GM18526 (cell line): ENCODE data around the gene C2orf69.

Source experiments
- POLR2A ChIP-seq: IDR thresholded peaks from 3 replicates; pipeline ENCODE4 v1.6.1; 2011; ENCODE audit not compliant: insufficient read length; ENCODE audit errors: extremely low read depth

C2orf69 gene, protein sequence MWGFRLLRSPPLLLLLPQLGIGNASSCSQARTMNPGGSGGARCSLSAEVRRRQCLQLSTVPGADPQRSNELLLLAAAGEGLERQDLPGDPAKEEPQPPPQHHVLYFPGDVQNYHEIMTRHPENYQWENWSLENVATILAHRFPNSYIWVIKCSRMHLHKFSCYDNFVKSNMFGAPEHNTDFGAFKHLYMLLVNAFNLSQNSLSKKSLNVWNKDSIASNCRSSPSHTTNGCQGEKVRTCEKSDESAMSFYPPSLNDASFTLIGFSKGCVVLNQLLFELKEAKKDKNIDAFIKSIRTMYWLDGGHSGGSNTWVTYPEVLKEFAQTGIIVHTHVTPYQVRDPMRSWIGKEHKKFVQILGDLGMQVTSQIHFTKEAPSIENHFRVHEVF

DNA sequence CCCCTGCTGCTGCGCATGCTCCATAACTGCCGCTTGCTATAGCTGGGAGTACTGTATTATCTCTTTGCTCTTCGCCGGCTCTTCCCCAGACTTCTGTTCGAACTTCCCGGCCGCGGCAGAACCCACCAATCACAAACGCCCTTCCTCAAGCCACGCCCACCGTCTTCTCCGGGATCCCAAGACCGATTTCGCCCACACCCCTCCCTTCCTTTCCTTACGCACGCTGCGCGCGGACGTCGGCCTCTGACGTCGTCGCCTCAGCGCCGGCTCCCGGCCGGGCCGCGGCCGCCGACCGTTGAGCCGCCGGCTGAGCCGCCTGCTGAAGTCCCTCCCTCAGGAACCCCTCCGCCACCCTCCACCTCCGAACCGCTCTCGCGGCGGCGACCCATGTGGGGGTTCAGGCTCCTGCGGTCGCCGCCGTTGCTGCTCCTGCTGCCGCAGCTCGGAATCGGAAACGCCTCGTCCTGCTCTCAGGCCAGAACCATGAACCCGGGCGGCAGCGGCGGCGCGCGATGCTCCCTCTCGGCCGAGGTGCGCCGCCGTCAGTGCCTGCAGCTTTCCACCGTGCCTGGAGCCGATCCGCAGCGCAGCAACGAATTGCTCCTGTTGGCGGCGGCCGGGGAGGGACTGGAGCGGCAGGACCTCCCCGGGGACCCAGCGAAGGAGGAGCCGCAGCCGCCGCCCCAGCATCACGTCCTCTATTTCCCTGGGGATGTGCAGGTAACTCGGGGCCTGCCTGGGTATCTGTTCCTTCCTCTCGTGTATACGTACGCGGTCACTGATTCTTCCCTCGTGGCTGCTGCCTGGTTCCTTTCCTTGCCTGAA is at the start of gene C2orf69:
Gene C2orf69, plus strand, starts transcription at position 242 of the 825 bp plus-strand sequence. Its CDS starts 146 bp downstream, at position 388.
- TF ChIP-seq POLR2A: peak; percentile 92

DNA sequence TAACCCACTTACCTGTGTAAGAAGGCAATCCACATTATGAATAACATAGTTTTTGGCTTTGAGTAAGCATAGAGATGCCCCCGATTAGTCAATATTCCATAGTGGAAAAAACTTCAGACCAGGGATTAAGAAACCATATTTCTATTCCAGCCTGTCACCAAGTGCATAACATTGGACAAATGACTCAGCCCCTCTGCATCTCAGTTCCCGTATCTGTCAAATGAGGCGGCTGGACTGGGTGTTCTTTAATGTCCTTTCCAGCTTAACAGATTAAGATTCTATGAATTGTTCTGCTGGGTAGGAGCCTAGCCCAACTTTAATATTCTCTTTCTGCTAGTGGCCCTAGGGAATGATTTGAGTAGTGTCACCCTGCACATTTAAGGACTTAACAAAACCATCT is 48.3 kb upstream of the C2orf69 start:
- TF ChIP-seq POLR2A: no peak

DNA sequence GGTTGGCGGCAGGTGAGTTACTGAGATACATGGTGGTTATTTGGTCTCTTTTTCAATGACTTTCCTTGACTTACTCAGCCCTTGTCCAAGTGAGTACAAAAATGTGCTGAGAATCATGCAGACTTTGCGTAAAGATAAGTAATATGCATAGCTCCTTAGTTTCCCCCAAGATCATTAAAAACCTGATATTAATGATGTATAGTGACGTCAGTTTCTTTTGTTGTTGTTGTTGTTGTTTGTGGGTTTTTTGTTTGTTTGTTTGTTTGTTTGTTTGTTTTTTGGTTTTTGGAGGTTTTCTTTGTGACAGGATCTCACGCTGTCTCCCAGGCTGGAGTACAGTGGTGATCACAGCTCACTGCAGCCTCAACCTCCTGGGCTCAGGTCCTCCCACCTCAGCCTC is 45.2 kb upstream of the C2orf69 start:
- TF ChIP-seq POLR2A: no peak

DNA sequence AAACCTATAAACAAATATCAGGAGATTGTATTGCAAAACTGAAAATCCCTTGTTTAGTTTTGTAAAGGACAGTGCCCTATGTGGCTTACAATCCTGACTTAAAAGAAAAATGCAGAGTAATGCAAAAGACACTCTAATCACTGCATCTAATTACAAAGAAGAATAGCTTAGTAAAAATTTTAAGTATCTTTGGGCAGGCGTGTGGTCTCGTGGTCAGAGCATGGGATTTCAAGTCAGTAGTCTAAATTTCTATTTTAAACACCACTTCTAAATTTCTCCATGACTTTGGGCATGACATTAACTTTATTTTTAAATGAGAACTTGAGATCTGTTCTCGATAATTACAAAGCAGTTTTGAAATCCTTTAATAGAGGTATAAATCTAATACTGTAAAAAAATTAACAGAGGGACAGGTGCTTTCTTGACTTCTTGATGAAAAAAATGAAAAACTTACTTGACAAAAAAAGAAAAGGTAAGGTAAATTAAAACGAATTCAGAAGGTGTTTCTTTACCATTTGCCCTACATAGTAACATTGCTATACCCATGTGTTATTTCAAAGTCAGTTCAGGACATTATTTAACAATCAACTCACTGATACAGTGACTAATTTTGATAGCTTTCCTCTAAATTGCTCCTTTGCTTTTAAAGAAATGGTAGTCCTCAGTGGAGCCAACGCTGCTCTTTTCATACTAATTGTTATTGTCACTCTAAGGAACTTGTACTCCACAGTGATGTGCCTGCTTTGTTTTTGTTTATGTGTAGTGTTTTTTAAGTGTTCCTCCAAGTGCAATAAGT is 42.5 kb upstream of the C2orf69 start:
- TF ChIP-seq POLR2A: no peak

DNA sequence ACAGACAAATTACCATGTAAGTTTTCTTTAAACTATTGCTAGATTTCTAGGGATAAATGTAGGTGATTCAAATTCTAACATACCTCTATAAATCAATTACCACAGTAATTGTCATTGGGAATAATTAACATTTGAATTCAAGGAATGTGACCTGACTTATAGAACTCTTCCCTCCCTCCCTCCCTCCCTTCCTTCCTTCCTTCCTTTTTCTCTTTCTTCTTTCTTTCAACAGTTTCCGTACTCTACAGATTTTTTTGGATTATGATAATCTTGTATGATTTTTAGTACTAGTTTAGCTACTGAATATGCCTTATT is 41.9 kb upstream of the C2orf69 start:
- no peak for TF ChIP-seq POLR2A

DNA sequence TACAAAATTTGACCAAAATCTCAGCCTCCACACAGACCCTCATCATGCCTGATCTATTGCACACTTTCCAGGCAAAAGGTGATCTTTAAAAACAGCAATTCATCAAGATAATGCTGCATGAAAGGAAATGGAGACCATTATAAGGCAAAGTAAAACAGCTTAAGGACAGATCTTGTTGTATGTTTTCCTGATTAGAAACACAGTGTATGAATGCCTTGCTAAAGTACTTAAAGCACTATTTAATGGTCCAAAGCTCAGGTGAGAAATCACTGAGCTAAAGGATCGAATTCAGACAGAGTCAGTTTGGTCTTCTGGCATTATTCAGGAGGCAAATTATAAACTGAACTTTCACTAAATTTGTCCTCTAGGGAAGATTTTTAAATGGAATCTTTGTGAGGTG is 41.4 kb upstream of the C2orf69 start:
- no peak for TF ChIP-seq POLR2A

DNA sequence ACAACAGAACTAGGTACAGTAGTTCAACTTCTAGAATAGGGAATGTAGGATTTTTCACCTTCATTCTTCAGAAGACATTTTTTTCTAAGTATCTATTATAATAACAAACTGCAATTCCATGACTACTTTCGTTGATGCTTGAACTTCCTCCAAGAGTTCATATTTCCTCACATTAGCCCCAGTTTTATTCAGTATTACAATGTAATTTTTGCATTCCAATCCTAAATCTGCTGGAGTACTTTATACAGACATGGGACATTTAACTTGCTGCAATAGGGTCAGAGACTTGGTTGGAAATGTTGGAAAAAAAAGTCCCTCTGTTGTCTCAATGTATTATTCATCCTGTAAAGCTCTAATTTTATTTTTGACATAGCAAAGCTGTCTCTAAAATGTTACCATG is 40.5 kb upstream of the C2orf69 start:
- no peak for TF ChIP-seq POLR2A

DNA sequence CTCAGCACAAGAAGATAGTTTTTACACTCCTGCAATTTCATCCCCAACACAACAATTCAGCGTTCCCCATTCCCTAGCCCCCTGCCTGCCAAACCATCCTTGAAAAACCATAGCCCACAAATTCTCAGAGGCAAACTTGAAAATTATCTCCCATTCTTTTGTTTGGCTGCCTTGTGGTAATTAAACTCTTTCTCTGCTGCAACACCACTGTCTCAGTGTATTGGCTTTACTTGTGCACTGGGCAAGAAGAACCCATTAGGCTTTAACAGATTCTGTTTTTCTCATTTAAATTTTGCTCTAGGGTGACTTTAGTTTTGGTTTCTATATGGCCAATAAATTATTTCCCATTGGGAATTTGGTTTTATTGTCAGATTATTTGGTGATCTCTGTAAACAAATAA is 36.9 kb upstream of the C2orf69 start:
- no peak for TF ChIP-seq POLR2A

DNA sequence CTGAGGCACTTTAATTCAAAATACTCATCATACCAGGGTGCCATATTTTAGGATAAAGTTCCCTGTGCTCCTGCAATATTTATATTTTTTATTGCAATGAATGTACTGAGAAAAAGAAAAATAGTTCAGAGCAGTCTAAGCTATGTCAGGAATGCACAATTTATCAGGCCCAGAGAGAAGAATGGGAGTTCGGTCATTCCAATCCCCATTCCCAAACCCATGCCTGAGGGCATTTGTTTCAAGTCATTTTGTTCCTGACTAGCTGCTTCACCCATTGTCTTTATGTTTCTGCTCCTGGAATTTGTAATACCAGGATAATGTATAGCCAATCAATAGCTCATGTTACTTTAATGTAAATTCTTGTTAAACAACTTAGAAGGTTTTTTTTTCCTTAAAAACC is 35.7 kb upstream of the C2orf69 start:
- no peak for TF ChIP-seq POLR2A

DNA sequence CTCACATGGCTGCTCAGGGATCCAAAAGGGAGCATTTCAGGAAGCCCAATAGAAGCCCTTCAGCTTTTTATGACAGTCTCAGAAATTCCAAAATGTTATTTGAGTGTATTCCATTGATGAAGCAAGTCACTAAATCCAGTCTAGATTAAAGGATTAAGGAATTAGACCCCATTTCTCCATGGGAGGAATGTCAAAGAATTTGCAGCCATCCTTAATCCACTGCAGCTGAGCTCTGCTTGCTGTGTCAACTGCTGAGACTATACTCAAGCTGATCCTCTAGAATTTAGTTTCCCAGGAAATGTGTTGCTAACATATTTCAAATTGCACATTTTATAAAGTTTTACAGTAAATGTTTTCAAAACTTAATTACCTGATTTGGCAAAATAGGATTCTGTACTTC is 28.4 kb upstream of the C2orf69 start:
- TF ChIP-seq POLR2A: no peak

DNA sequence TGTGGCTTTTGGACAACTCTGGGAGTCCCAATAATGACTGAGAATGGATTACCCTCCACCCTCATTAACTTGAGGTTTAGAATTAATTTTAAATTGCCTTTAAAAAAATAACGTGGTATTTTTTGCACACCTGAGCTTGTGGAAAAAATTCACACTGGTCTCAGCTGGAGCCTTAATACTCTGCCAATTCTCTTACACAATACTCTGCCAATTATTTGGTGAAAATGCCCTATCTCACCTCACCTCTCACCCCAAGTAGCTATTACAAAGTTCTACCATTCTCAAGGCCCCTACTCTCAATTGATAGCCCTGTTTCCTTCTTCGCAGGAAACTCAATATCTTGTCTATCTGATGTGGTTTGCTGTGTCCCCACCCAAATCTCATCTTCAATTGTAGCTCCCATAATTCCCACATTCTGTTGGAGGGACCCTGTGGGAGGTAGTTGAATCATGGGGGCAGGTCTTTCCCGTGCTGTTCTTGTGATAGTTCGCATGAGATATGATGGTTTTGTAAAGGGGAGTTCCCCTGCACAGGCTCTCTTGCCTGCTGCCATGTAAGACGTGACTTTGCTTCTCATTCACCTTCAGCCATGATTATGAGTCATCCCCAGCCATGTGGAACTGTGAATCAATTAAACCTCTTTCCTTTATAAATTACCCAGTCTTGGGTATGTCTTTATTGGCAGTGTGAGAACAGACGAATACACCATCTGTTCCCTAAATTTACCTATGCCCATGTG is 27.4 kb upstream of the C2orf69 start:
- TF ChIP-seq POLR2A: no peak

DNA sequence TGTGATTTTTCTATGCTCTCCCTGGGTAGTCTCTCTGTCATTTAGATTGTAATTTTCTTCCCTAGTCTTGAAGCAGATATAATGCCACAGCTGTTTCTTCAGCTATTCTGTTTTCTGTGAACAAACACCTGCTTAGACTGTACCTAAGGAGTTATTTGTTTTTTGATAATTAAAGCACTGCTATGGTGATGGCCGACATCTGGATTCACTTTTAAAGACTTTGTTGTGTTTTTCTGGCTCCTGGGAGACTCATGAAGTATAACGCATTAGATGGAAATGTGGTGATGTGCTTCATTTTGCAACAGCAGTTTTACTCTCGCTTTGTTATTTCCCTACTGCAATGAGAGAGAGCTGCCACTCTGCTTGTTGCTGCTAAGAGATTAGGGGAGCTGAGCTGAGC is 15.7 kb upstream of the C2orf69 start:
- no peak for TF ChIP-seq POLR2A

DNA sequence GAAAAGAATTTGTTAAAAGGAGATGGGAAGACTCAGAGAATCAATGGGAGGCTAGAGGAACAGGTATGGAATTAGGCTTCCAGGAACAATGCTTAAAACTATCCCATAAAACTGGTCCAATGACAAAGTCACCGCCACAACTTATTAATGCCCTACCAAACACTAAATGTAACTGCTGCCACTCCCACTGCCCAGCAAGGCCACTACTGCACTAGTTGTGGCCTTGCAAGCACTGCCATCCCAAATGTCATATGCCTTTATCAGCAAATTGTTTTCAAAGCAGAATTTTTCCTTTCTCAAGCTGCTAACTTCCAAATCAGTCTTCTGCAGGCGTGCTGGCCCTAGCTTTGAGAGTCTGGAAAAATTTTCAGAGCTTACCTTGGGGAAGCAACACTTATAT is 14.5 kb upstream of the C2orf69 start:
- no peak for TF ChIP-seq POLR2A

DNA sequence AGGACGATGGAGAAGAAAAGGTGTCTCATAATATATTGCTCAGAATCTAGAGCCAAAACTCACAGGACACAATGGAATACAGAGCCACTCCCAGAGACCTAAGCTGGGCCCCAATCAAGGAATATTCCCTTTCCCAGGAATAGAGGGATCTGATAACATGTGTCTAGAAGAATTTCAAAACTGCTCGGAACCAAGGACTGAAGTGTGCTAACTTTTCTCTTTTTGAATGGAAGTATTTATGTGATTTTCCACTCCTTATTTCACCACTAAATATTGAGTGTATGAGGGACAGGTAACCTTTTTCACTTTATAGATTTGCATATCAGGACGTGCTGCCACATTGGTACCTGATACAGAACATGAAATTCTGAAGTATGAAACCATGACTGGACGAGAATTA is 9.2 kb upstream of the C2orf69 start:
- no peak for TF ChIP-seq POLR2A

DNA sequence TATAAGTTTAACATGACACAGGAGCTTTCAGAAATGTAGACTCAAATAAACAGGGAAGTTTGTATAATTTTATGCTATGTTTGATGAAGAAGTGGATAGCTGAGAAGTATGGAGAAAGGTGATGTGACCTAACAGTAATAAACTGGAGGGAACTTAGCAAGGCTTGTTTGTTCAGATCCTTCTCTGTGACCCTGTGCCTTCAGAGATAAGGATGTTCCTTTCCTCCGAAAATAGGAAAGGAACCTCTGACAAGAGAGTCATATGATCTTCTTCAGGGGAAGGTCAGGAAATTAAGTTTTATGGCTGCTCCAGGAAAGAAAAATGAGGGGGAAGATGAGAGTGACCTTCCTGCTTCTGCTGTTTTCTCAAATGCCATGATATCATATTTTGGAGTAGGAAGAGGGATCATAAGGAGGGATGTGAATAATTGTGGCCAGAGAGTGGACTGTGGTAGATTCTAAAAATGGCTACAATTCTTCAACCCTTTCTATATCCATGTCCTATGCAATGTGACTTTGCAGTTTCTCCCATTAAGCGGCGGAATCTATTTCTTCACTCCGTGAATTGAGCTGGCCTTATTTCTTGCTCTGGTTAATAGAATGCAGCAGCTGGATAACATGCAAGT is 8.5 kb upstream of the C2orf69 start:
- no peak for TF ChIP-seq POLR2A
